Subcutaneous preadipocyte (primary cell): Measurements from ENCODE around the gene SLC5A2. TPM values are rescaled to one million over a fixed set of nuclear protein-coding genes. Genes with fewer than 3 reads are reported as not detected.

Experiments used
- total RNA-seq: library from RNA; depleted of rRNA; stranded (reverse); fragments of >200 nt; gene quantifications from 2 replicates; pipeline ENCODE4 v1.2.3, GENCODE V29; 2012

The SLC5A2 gene
- not detected in 2 replicates for total RNA-seq

DNA sequence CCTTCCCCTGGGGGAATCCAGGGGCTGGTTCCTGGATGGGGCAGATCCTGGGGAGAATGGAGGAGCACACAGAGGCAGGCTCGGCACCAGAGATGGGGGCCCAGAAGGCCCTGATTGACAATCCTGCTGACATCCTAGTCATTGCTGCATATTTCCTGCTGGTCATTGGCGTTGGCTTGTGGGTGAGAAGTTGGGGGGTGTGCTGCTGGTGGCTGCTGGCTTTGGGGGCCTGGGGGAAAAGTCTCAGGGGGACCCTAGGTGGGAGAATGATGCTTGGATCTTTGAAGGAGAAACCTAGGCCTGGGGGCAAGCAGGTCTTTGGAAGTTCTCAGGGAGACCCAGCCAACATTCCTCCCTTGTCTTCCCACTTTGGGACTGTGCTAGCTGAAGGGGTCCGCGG is at the start of gene SLC5A2:
SLC5A2 (plus strand) TSS at position 43 of the 400 bp plus-strand sequence; CDS start at position 57, 14 bp downstream.

DNA sequence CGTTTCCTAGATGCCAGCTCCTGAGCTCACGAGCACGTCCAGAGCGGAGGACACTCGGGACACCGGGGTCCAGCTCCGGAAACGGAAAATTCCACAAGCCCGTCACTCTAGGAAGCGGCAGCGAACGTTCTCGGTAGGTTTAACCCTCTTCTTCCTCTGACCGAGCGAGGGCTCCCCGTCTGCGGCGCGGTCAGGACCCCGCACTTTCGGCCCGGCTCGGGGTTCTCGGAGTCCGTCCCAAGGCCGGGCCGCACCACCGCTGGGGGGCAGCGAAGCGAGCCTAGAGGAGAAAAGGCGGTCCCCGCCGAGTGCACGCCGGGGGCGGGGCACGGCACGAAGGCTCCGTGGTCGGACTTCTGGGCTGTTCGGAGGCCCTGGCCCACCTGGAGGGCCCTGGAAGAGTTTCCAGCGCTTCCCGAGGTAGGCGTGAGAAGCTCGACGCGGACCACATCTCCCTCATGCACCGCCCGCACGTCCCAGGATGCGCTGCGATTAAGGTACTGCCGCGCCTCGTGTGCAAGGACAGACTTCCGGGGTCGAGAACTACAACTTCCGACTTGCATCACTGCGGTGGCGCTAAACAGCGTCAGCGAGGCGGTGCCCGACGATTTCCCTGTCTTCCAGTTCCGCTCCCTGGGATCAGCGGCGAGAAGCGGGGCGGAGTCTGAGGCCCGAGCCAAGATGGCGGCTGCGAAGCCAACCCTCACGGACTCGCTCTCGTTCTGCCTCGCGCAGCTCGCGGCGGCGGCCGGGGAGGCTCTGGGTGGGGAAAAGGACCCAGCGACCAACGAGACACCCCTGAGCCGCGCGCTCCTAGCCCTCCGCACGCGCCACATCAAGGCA is 23.9 kb upstream of the SLC5A2 start, which contains the start of gene ARMC5:
ARMC5 (plus strand) TSS at position 658 of the 843 bp plus-strand sequence; CDS start at position 682, 24 bp downstream.

DNA sequence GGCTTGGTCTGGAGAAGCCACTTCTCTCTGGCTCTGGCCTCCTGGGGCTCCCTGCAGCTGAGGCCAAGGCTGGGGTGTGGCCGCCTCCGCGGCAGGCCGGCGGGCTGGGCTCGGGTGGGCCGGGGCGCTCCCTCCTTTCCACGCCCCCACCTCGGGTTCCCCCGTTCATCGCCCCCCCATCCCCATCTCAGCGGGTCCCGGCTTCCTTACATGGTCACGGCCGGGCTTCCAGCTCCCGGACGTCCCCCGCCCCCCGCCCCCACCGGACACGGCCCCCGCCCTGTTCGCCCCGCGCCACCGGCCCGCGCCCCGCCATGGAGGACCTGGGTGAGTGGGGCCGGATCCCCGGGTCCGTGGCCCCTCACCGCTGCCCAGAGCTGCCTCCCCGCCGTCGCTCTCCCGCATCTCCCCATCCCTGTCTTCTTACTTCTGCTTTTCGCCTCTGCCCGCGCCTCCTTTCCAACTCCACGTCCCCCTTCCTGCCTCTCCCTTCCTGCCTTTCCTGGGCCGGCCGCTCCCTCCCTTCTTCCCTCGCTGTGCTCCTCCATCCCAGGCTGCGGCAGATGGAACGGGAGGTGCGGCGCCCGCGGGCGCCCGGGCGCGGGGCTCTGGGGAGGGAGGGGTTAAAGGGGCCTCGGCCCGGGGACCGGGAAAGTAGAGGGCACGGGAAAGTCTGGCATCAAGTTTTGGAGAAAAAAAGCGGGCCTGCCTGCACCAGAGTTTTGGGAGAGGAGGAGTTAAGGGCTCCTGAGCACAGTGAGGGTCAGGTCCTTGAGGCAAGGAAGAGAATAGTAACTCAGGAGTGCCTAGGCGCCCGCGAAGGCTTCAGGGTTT is 10.8 kb upstream of the SLC5A2 start, which contains the start of gene TGFB1I1:
TGFB1I1 (plus strand) TSS at position 278 of the 834 bp plus-strand sequence; CDS start at position 315, 37 bp downstream.

DNA sequence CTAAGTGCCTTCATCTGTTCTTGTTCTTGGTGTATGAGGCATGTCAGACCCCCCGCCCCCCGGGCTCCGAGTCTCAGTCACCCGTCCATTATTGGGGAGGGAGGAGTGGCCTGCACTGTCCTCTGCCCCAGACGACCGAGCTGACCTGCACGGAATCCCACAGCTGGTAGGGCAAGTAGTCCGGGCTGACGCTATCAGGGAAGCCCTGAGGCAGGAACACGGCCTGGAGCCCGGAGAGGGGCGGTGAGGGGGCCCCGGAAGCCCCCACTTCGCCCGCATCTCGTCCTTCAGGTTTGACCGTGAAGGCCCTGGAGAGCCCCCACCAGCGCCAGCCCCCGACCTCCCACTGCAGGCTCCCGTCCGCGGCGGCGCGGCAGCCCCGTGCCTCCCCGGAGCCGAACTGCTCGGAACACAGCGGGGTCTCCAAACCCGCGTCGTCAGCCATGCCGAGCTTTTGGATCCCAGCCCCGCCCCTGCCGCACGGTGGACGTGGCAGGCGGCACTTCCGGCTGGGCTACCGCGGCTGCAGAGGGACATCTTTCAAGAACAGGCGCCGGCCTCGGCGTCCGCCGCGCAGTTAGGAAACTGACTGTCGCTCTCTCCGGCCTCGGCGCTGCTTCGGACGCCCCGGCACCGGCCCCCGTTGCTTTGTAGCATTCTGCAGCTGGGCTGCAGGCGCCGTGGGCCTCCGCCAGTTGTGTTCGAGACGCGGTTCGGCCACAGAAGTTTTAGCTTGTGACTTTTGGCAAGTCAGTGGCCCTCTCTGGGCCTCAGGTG is 25.2 kb downstream of the SLC5A2 start, which contains the start of gene RUSF1:
RUSF1 (minus strand) TSS at position 463 of the 777 bp plus-strand sequence; CDS start at position 445, 18 bp downstream.

DNA sequence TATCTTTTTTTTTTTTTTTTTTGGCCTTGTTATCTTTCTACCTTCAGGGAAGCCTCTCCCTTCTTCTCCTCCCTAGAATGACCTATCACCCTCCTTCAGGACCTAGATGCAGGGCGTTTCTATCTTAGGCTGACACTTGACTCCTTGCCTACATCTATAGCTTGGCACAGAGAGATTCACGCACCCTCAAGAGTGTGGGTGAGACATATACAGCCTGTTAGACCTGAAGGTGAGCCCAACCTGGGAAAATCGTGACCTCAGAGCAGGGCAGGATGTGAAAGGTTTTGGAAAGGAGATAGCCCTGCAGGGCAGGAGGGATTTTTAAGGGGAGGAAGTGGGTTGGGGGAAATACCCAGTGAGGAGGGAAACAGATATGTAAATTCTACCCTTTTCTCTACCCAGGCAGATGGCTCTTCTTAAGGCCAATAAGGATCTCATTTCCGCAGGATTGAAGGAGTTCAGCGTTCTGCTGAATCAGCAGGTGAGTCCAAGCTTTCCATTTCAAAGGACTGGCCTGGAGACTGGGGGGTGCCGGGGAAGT is 44.9 kb downstream of the SLC5A2 start, which contains the start of gene AHSP:
AHSP (plus strand) TSS at position 167 of the 541 bp plus-strand sequence; CDS start at position 407, 240 bp downstream.

Other genes starting within 250 kb of the SLC5A2 start
- not detected in 2 replicates for gene ITGAM, start 223.1 kb upstream of the SLC5A2 start, total RNA-seq
- gene ITGAX, start 127.9 kb upstream of the SLC5A2 start, total RNA-seq, result 1.8 and 4.1 TPM in 2 replicates
- gene ITGAD, start 89.8 kb upstream of the SLC5A2 start, total RNA-seq, result under 0.01 TPM in 1 of 2 replicates, not detected in the other
- gene COX6A2, start 54.8 kb upstream of the SLC5A2 start, total RNA-seq, result not detected in 2 replicates
- gene ZNF843, start 40.3 kb upstream of the SLC5A2 start, total RNA-seq, result 0.37 and 0.39 TPM in 2 replicates
- 8.1 and 9.0 TPM in 2 replicates for gene ARMC5, start 23.6 kb upstream of the SLC5A2 start, total RNA-seq
- 35.0 and 37.5 TPM in 2 replicates for gene TGFB1I1, start 11.0 kb upstream of the SLC5A2 start, total RNA-seq
- gene RUSF1, start 25.3 kb downstream of the SLC5A2 start, total RNA-seq, result 38.6 and 61.0 TPM in 2 replicates
- gene AHSP, start 44.8 kb downstream of the SLC5A2 start, total RNA-seq, result not detected in 2 replicates